ENCODE data around the gene MPPED1.

Gene MPPED1

GRCh38 chr22:43421914-43422615 is 10.3 kb downstream of the MPPED1 start:
- Histone ChIP-seq H3K27ac (no peak overlapping the region), H3K9ac (ENCODE audit: insufficient read length) (no peak overlapping the region), H3K36me3 (ENCODE audit: insufficient read depth, low read length) (no peaks in the 10 kb centered on the region), H3K9me3 (ENCODE audit: low read depth, low read length) (no peaks in the 10 kb centered on the region), H3K4me3 (no peak overlapping the region)
- TF ChIP-seq FOXP2 (optimal IDR thresholded peaks at IDR 0.05; ENCODE audit: control extremely low read depth, extremely low read length, insufficient read depth) (no peak), POLR2AphosphoS5 (IDR thresholded peaks at IDR 0.05; ENCODE audit: borderline replicate concordance, low read depth, low read length) (no peak), EZH2 (IDR thresholded peaks at IDR 0.05) (no peak)
- DNase-seq (ENCODE audit: low read depth, low spot score) = no peak

DNA sequence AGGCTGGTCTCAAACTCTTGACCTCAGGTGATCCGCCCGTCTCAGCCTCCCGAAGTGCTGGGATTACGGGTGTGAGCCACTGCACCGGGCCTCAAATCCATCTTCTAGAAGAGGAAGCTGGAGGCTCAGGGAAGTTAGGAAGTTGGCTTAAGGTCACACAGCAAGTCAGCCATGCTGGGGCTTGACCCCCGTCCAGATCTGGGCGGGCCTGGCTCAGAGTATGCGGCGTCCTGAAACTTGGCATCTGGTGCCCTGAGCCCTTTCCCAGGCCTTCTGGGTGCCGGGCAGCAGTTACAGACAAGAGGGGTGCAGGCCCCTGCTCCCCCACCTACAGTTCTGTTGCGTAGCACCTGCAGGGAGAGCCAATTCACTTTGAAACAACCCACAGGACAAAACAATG is 11.2 kb downstream of the MPPED1 start:
- Histone ChIP-seq H3K9ac (ENCODE audit: insufficient read length) (no peak overlapping the region), H3K36me3 (ENCODE audit: insufficient read depth, low read length) (no peaks in the 10 kb centered on the region), H3K27ac (no peak overlapping the region), H3K4me3 (no peak overlapping the region), H3K9me3 (ENCODE audit: low read depth, low read length) (no peaks in the 10 kb centered on the region)
- TF ChIP-seq EZH2 (IDR thresholded peaks at IDR 0.05) = no peak
- no peak for TF ChIP-seq FOXP2 (optimal IDR thresholded peaks at IDR 0.05; ENCODE audit: control extremely low read depth, extremely low read length, insufficient read depth)
- no peak for TF ChIP-seq POLR2AphosphoS5 (IDR thresholded peaks at IDR 0.05; ENCODE audit: borderline replicate concordance, low read depth, low read length)
- DNase-seq (ENCODE audit: low read depth, low spot score) = no peak

DNA sequence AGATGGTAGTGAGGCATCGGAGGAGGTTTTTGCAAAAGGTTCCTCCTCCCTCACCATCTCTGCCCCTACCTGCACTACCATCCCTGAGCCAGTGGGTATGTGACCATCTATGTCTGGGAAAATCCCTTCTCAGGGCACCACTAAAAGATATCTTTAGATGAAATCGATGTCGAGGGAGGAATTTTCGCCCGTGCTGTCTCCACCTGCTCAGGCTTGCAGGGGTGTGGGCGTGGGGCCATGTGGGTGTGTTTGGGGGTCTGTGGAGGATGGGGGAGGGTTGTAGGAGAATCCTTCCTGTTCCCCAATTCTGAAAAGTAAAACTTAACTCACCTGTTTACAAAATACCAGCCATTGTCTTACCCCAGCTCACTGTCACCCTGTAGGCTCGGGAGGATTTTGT is 12.4 kb downstream of the MPPED1 start:
- DNase-seq (ENCODE audit: low read depth, low spot score) = no peak
- H3K27ac ChIP-seq = no peak overlapping the region
- no peak for TF ChIP-seq POLR2AphosphoS5 (IDR thresholded peaks at IDR 0.05; ENCODE audit: borderline replicate concordance, low read depth, low read length)
- TF ChIP-seq EZH2 (IDR thresholded peaks at IDR 0.05) = no peak
- TF ChIP-seq FOXP2 (optimal IDR thresholded peaks at IDR 0.05; ENCODE audit: control extremely low read depth, extremely low read length, insufficient read depth) = no peak

GRCh38 chr22:43424666-43425630 is 13.1 kb downstream of the MPPED1 start:
- no peaks in the 10 kb centered on the region for H3K9me3 ChIP-seq (ENCODE audit: low read depth, low read length)
- H3K27ac ChIP-seq = no peak overlapping the region
- H3K4me3 ChIP-seq = no peak overlapping the region
- no peak for DNase-seq (ENCODE audit: low read depth, low spot score)
- no peaks in the 10 kb centered on the region for H3K36me3 ChIP-seq (ENCODE audit: insufficient read depth, low read length)
- H3K9ac ChIP-seq (ENCODE audit: insufficient read length) = no peak overlapping the region
- TF ChIP-seq POLR2AphosphoS5 (IDR thresholded peaks at IDR 0.05; ENCODE audit: borderline replicate concordance, low read depth, low read length) (no peak), FOXP2 (optimal IDR thresholded peaks at IDR 0.05; ENCODE audit: control extremely low read depth, extremely low read length, insufficient read depth) (no peak), EZH2 (IDR thresholded peaks at IDR 0.05) (no peak)

More for the DNA sequence above, 12.4 kb downstream of the MPPED1 start:
- H3K4me3 ChIP-seq = no peak overlapping the region
- no peaks in the 10 kb centered on the region for H3K36me3 ChIP-seq (ENCODE audit: insufficient read depth, low read length)
- no peaks in the 10 kb centered on the region for H3K9me3 ChIP-seq (ENCODE audit: low read depth, low read length)
- no peak overlapping the region for H3K9ac ChIP-seq (ENCODE audit: insufficient read length)

- Histone ChIP-seq H3K9me3 (ENCODE audit: low read depth, low read length) (no peaks in the 10 kb centered on the region), H3K27ac (no peak overlapping the region), H3K36me3 (ENCODE audit: insufficient read depth, low read length) (no peaks in the 10 kb centered on the region), H3K9ac (ENCODE audit: insufficient read length) (no peak overlapping the region), H3K4me3 (no peak overlapping the region)
- DNase-seq (ENCODE audit: low read depth, low spot score) = no peak
- TF ChIP-seq POLR2AphosphoS5 (IDR thresholded peaks at IDR 0.05; ENCODE audit: borderline replicate concordance, low read depth, low read length) (no peak), EZH2 (IDR thresholded peaks at IDR 0.05) (no peak), FOXP2 (optimal IDR thresholded peaks at IDR 0.05; ENCODE audit: control extremely low read depth, extremely low read length, insufficient read depth) (no peak)
These were observed 14.4 kb downstream of the MPPED1 start for GRCh38 chr22:43425976-43426785.

DNA sequence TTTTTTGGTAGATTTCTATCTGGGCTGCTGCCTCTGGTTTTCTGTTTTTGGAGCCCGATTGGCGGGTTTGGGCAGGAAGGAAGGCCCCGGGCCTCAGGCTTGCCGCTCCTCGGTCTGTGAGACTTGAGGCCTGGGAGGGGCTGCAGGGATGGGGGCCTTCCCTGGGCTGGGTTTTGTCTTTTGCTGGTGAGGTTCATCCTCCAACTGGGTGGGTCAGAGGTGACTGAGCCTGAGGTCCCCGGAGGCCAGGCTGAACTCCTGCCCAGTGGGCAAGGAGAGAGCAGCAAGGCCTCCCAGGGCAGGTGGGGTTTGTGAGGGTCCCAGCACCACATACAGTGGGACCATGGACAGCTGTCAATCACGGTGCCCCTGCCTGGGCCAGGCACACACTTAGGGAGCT is 15.0 kb downstream of the MPPED1 start:
- Histone ChIP-seq H3K36me3 (ENCODE audit: insufficient read depth, low read length) (no peaks in the 10 kb centered on the region), H3K27ac (no peak overlapping the region), H3K4me3 (no peak overlapping the region), H3K9ac (ENCODE audit: insufficient read length) (no peak overlapping the region), H3K9me3 (ENCODE audit: low read depth, low read length) (no peaks in the 10 kb centered on the region)
- DNase-seq (ENCODE audit: low read depth, low spot score) = no peak
- TF ChIP-seq FOXP2 (optimal IDR thresholded peaks at IDR 0.05; ENCODE audit: control extremely low read depth, extremely low read length, insufficient read depth) (no peak), POLR2AphosphoS5 (IDR thresholded peaks at IDR 0.05; ENCODE audit: borderline replicate concordance, low read depth, low read length) (no peak), EZH2 (IDR thresholded peaks at IDR 0.05) (no peak)

DNA sequence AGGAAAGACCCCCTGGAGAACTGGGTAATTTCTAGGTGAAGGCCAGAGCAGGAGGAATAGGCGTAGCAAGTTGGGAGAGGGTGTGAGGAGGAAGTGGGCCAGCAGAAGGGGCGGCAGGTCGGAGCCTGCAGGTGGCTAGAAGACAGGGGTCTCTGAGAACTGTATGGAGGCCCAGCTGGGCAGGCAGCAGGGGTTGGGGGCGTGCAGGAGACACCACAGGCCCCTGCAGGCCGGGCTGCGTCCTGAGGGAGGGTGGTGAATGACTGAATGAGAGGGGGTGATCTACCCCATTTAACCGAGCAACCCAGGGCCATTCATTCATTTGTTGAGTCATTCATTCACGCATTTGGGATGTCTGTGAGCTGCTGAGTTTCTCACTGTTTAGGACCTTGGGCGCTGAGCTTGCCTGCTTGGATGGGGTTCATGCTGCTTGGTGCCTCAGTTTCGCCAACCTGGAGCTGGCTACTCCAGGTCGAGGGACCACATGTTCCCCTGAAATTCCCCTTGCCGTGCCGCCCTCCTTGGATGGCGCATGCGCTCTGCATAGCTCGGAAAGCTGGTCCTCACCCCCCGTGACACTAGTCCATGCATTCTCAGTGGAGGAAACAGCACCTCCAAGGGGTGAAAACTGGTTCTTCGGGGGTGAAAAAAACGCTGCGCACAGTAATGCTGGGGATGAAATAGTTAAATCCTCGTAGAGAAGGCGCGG is 15.6 kb downstream of the MPPED1 start:
- H3K9ac ChIP-seq (ENCODE audit: insufficient read length) = no peak overlapping the region
- H3K4me3 ChIP-seq = no peak overlapping the region
- TF ChIP-seq FOXP2 (optimal IDR thresholded peaks at IDR 0.05; ENCODE audit: control extremely low read depth, extremely low read length, insufficient read depth) = no peak
- no peak for TF ChIP-seq EZH2 (IDR thresholded peaks at IDR 0.05)
- no peak for TF ChIP-seq POLR2AphosphoS5 (IDR thresholded peaks at IDR 0.05; ENCODE audit: borderline replicate concordance, low read depth, low read length)
- no peaks in the 10 kb centered on the region for H3K36me3 ChIP-seq (ENCODE audit: insufficient read depth, low read length)
- DNase-seq (ENCODE audit: low read depth, low spot score) = no peak
- no peak overlapping the region for H3K27ac ChIP-seq
- no peaks in the 10 kb centered on the region for H3K9me3 ChIP-seq (ENCODE audit: low read depth, low read length)
